IPS-18c (cell line): ENCODE data around the gene POP4.

ENCODE experiments used
- H3K4me3 ChIP-seq: 2 replicates; pipeline ENCODE4 v1.7.0; 2013; ENCODE audit warnings: low read depth, mild to moderate bottlenecking, low read length, moderate library complexity; ENCODE audit not compliant: insufficient read depth
- H3K9me3 ChIP-seq: one replicate; pipeline ENCODE4 v1.6.1; 2013; ENCODE audit warnings: mild to moderate bottlenecking, low read length, moderate library complexity; ENCODE audit not compliant: control insufficient read depth, insufficient read depth

Gene POP4

GRCh38 chr19:29639086-29639485, 33.0 kb downstream of the POP4 start:
- Histone ChIP-seq H3K9me3 (no peaks in the 10 kb centered on the region), H3K4me3 (no peak overlapping the region)

DNA sequence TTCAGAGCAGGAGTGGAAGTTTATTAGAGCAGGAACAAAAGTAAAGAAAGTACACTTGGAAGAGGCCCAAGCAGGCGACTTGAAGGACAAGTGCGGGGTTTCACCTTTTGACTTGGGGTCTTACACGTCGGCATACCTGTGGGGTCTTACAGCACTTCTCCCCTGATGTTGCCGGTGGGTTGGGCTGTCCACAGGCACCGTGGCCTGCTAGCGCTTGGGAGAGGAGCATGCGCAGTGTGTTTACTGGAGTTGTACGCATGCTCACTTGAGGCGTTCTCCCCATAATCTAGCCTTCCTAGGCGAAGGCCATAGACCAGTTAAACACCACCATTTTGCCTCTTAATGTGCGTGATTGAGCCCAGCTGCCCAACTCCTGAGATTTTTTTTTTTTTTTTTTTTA, 34.1 kb downstream of the POP4 start:
- Histone ChIP-seq H3K9me3 (no peaks in the 10 kb centered on the region), H3K4me3 (no peak overlapping the region)

GRCh38 chr19:29641597-29641996, 35.5 kb downstream of the POP4 start:
- Histone ChIP-seq H3K9me3 (no peaks in the 10 kb centered on the region), H3K4me3 (no peak overlapping the region)

- Histone ChIP-seq H3K9me3 (no peaks in the 10 kb centered on the region), H3K4me3 (no peak overlapping the region)
Observed at GRCh38 chr19:29643361-29643935, 37.4 kb downstream of the POP4 start.

- no peaks in the 10 kb centered on the region for H3K9me3 ChIP-seq
Observed at GRCh38 chr19:29644210-29644609, 38.1 kb downstream of the POP4 start.

GRCh38 chr19:29645491-29645867, 39.4 kb downstream of the POP4 start:
- Histone ChIP-seq H3K9me3 (no peaks in the 10 kb centered on the region), H3K4me3 (no peak overlapping the region; the same call in 1 of the 2 replicates)

More at GRCh38 chr19:29644210-29644609, 38.1 kb downstream of the POP4 start:
- no peak overlapping the region for H3K4me3 ChIP-seq

DNA sequence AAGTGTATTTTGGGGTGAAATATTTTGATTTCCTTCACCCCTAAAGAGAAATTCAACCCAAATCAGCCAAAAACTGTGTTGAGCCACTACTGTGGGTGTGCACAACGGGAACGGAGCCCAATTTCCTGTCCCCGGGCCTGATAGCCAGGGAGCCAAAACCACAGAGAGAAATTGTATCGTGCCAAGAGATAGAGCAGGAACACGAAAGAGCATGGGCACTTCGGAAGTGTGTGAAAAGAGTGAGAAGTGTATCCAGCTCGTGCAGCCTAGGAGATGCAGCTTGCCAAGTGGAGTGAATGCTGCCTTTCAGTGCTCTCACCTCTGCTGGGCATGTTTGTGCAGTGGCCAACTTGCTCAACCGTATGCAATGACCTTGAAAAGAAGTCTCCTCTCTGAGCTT, 39.8 kb downstream of the POP4 start:
- Histone ChIP-seq H3K9me3 (no peaks in the 10 kb centered on the region), H3K4me3 (no peak overlapping the region)

DNA sequence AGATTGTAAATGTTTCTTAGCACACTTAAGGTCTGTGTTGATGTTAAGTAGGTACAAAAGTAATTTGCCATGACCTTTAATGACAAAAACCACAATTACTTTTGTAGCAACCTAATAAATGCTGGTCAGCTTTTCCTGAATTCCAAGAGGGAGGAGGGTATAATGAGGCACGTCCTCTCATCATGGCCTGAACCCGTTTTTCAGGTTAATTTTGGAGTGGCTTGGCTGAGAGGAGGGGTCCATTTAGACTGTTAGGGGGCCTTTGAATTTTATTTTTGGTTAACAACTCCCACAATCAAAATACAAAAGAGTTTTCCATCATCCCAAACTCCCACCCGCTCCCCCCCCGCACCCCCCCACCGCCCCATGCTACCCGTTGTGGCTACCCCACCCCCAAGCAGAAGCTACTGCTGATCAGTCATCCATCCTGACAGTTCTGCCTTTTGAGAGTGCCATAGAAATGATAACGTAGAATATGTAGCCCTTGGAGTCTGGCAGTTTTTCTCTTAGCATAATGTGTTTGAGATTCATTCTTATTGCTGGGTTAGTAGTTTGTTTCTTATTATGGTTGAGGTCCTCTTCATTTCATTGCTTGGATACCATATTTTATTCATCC, 44.8 kb downstream of the POP4 start:
- H3K9me3 ChIP-seq = no peaks in the 10 kb centered on the region
- H3K4me3 ChIP-seq = no peak overlapping the region

DNA sequence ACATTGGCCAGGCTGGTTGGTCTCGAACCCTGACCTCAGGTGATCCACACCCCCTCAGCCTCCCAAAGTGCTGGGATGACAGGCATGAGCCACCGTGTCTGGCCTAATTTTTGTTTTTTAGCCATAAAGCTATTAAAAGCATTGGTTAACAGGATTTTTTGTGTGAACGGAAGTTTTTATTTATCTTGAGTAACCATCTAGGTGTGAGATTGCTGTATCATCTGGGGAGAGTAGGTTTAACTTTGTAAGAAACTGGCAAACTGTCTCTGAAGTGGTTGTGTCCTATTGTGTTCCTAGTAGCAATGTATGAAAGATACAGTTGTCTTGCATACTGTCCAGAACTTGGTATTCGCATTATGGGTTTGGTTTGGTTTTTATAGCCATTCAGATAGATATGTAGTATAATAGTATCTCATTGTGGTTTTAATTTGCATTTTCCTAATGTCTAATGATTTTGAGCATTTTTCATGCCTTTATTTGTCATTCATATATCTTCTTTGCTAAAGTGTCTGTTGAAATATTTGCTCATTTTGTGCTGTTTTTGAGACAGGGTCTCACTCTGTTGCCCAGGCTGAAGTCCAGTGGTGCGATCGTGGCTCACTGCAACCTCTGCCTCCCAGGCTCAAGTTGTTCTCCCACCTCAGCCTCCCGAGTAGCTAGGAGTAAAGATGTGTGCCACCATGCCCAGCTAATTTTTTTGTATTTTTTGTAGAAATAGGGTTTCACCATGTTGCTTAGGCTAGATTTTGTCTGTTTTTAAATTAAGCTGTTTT, 45.7 kb downstream of the POP4 start:
- Histone ChIP-seq H3K9me3 (no peaks in the 10 kb centered on the region), H3K4me3 (no peak overlapping the region)

DNA sequence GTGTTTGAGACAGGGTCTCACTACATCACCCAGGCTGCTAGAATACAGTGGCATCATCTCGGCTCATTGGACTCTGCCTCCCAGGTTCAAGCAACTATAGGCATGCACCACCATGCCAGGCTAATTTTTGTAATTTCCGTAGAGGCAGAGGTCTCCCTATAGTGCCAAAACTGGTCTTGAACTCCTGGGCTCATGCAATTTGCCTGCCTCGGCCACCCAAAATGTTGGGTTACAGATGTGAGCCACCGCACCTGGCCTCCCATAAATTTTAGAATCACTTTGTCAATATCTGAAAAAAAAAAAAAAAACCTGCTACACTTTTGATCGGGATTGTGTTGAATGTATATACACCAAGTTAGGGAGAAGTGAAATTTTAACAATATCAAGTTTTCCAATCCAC, 47.3 kb downstream of the POP4 start:
- Histone ChIP-seq H3K4me3 (no peak overlapping the region), H3K9me3 (no peaks in the 10 kb centered on the region)

DNA sequence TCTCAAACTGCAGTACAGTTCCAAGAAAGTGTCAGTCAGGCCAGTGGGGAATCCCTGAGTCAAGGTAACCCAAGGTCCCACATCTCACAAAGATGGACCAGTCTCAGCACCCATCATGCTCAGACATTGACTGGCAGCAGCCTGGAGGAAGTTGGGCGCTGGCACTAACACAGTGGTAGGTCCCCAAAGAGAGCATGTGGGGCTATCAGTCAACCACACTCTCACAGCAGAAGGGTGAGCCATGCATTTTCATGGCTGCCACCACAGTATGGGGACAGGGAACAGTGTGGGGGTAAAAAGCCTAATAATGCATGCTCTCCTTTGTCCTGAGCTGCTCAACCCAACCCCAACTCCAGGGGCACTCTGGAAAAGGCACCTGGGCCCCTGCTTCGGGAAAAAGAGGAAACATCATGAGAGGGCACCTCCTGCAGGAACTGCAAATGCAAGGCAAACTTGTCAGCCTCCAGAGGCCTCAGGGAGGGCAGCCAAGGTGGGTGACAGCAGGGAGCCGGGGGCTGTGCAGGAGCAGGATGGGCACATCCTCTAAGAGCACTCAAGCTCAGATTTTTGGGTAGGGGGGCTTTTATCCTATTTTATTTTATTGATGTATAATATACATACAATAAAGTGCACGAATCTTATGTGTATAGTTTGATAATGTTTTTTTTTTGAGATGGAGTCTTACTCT, 49.7 kb downstream of the POP4 start:
- Histone ChIP-seq H3K9me3 (no peaks in the 10 kb centered on the region), H3K4me3 (no peak overlapping the region)

DNA sequence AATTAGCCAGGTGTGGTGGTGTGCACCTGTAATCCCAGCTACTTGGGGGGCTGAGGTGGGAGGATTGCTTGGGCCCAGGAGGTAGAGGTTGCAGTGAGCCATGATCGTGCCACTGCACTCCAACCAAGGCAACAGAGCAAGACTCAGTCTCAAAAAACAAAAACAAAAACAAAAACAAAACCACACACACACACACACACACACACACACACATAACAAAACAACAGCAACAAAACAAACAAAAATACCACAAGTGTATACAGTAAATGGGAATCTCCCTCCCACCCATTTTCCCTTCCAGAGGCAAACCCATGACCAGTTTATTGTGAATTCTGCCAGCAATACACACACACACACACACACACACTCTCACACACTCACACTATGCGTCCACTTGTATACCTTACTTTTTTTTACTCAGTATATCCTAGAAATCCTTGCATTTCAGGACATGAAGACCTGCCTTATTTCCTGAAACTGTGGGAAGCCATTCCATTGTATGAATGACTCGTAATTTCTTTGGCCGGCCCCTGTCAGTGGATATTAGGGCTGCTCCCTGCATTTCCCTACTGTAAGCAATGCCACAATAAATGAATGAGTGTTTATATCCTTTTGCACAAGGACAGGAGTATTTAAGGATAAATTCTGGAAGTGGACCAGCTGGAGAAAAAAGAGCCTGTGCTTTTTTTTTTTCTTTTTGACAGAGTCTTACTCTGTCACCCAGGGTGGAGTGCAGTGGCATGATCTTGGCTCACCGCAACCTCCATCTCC, 52.3 kb downstream of the POP4 start:
- Histone ChIP-seq H3K9me3 (no peaks in the 10 kb centered on the region), H3K4me3 (no peak overlapping the region)

- H3K9me3 ChIP-seq = peaks cover 4% of the 10 kb centered on the region
- no peak overlapping the region for H3K4me3 ChIP-seq
Observed at GRCh38 chr19:29660835-29661234, 54.8 kb downstream of the POP4 start.

- H3K4me3 ChIP-seq = no peak overlapping the region
Observed at GRCh38 chr19:29662278-29662603, 56.2 kb downstream of the POP4 start.

DNA sequence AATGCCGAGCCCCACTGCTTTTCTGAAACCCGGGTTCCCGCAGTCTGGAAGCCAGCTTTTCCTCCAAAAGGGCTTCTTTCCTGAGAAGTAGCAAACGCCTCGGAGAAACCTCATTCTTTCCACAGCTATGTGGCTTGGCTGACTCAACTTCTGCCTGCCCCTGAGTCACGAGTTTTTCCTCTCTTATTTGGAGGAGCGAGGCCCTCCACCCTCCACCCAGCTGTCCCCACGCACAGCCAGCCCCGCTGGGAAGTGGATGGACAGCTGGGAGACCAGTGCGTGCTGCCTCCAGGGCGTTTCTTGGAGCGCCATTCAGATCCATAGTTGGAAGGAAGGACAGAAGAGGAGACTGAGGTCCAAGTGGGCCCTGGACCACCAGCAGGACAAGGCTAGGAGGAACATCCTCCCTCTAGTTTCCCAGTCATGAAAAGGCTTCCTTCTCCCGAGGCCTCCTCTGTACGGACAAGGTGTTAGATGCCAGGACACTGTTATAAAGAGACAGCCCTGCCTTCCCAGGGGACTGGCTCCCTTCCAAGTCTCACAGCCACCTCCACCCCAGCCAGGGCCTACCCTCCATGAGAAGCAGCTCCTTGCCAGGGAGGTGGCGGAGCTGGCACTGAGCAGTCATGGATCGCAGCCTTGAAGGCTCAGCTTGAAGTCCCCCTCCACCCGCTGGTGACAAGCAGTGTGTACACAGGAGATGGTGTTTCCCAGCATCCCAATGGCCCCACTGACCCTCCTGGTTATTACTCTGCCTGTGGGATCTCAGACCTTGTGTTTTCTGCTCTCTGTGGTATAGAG, 56.7 kb downstream of the POP4 start:
- peaks cover 4% of the 10 kb centered on the region for H3K9me3 ChIP-seq
- H3K4me3 ChIP-seq = no peak overlapping the region

More at GRCh38 chr19:29662278-29662603, 56.2 kb downstream of the POP4 start:
- peaks cover 4% of the 10 kb centered on the region for H3K9me3 ChIP-seq

GRCh38 chr19:29663861-29664752, 58.0 kb downstream of the POP4 start:
- Histone ChIP-seq H3K9me3 (peaks cover 4% of the 10 kb centered on the region), H3K4me3 (no peak overlapping the region)
